Activated CD8-positive, alpha-beta memory T cell treated with anti-CD3 and anti-CD28 coated beads, Interleukin-2, amount 50 U/mL, for 24 hours (primary cell): Measurements from ENCODE around the gene DCC.

Experiments
- DNase-seq: peaks from one replicate; pipeline ENCODE4 v3.0.0-alpha.2; 2020; ENCODE audit errors: extremely low read depth

Gene DCC

GRCh38 chr18:52422985-52423601, 83.1 kb downstream of the DCC start:
- DNase-seq = no peak

DNA sequence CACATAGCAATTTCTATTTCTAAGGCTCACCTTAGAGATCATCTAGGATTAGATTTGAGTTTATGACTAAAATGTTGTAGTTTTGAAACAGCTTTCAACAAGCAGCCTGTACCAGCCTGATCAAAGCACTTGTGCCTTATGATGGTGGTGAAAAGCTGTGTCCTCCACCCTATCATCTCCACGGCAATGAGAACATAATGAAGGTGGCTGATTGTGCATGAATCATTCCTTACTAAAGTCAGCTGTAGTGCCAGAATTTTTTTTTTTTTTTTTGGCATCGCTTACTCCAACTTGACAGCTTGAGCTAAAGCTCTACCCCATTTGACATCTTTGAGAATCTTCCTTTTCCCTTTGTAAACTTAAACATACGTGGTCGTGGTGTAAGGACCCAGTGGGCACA, 86.0 kb downstream of the DCC start:
- DNase-seq = no peak

DNA sequence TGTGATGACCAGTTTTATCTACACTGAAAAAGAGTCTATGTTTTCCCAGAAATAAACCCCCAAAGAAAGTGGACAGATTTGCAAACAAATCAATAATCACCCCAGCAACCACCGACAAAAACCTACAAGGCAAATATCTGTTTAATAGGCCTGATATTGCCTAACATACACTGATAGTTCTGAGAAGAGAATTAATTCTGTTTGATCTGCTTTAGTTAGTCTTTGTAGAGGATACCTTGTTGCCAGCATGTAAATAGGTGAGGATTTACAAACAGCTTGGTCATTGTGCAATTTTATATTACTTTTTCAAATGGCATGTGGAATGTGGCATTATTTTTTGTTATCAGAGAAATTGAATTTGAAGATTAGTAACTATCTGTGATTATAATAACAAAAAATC, 86.5 kb downstream of the DCC start:
- no peak for DNase-seq

DNA sequence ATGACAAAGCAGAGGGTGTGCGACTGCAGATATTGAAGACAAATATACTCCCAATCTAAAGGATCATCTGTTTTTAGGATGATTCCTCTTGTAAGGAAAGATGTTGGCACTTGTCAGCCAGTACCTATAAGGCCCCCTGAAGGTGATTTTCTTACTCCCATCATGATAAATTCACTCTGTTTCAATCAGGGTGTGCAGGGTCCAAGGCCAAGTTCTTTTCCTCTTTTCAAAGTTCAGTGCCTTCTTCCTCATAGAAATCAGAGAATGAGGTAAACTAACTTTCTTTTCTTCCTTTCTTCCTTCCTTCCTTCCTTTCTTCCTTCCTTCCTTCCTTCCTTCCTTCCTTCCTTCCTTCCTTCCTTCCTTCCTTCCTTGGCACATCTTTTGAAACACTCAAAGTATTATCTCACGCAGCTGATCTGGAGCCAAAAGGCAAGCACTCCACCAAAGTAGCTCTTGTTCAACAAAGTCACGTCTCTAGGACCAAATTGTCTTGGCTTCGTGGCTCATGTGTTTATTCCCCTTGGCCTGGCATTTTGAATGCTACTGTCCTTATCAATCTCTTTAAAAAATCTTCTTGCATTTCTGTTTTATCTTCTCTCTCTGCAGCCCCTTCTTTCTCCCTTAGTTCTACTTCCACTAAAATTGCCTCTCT, 87.7 kb downstream of the DCC start:
- DNase-seq = no peak

DNA sequence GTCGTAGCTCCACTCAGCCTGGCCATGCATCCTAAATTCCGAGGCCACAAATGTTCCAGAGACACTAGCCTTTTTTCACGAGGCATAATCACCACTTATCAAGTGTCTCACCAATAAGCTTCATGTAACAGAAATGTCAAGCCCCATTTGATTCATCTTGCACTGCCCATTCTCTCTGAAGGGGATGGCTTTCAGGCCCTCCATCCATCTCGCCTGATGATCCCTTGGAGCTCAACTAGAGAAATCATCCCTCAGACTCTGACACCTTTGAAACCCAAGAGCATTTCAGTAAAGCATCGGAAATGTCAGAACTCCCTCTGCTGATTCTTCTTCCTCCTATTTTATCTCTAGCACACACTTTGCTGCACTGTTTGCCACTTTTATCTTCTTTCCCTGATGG, 91.7 kb downstream of the DCC start:
- DNase-seq = no peak

DNA sequence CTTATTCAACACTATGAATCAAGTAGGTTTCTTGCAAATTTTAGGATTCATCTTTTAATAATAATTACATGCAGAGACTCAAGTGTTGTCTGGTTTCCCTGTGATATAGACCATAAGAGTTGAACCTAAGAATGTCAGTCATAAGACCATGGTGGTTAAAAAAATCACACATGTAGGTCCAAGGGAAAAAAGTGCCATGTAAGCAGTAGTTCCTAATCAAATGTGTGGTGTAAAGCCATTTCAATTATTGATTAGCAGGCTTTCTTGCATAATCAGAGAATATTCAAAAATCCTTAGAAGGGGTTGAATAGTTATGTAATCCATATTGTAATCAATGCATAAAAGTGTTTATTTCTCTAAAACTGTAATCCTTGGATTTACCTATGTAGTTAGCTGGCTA, 93.8 kb downstream of the DCC start:
- no peak for DNase-seq

- DNase-seq = no peak
Measured at GRCh38 chr18:52435301-52435700, 95.3 kb downstream of the DCC start.

DNA sequence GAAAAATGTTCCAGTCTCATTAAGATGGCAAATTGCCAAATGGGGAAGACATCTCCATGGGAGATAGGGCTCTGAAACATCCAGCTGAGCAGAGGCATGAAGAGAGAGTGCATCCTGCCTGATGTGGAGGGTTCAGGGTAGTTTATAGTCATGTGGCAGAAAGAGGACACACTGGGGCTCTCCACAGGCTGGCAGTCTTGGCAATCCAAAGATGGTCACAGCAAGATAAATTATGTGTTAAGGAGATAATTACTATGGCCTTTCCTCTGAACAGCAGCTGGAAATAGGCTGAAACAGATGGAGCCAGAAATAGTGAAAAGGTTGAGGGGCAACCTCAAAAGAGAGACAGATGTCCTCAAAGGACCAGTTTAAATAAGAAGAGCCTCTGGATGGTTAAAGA, 97.2 kb downstream of the DCC start:
- DNase-seq = no peak

GRCh38 chr18:52439457-52439856, 99.5 kb downstream of the DCC start:
- DNase-seq = no peak

GRCh38 chr18:52441794-52442193, 101.8 kb downstream of the DCC start:
- no peak for DNase-seq

DNA sequence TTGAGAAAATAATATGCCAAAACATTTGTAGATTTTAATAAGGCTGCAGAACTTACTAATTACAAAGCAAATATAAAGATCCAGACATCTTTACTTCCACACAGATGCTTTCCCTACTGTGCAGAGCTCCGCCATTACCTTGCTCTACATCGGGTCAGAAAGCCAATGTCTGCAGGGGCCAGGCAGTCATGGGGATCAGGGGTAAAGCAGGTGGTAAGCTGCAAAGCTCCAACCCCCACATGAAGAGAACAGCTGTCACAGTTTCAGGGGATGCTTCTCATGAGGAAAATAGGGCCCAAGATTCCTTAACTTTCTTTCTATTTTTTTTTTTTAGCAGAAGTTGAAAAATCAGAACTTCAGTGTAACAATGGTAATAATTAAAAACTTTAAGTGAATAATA, 102.7 kb downstream of the DCC start:
- DNase-seq = no peak

GRCh38 chr18:52451256-52451655, 111.3 kb downstream of the DCC start:
- DNase-seq = no peak

DNA sequence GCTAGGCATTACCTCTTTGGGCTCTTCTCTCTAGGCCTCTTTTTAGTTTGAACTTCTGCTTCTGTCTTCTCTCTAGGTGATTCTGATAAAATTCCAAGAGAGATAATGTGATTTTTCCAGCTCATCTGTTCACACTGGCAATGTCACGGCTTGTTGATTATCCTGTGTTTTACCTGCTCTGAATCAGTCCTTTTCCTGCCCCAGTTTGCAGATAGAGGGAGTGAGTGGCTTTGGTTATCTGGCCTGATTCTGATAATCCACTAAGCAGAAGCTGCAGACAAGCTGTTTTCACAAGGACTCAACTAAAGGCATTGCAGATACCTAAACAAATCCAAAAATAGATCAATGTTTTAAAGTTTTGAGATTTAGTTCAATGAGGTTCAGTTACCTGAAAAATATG, 111.9 kb downstream of the DCC start:
- no peak for DNase-seq

DNA sequence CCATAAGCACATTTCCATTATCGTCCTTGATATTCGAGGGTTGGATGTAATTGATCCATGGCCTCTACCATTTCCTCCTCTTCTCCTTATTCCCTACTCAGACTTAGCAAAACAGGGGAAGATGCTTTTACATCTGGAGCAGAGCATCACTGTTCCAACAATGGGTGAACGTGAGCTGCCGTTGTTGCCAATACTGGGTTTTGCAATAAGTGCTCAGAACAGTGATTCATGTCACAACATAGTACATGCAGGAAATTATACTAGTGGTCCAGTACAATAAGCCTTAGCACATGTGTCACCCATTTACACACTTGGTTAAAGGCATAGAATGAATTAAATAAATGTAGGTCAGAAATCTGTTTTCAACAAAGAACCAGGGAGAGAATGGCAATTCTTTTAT, 112.4 kb downstream of the DCC start:
- no peak for DNase-seq

DNA sequence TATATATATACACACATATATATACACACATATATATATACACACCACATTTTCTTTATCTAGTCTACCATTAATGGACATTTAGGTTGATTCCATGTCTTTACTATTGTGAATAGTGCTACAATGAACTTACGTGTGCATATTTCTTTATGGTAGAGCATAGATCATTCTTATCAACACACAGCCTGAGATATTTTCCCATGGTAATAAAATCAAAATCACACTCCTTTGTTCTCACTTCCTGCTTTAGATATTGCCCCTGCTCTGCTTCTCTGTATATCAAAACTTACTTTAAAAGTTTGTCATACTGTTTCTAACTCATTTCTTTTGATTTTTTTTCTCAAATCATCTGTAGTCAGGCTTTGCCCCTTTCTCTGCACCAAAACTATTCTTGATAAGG, 119.9 kb downstream of the DCC start:
- DNase-seq = no peak

DNA sequence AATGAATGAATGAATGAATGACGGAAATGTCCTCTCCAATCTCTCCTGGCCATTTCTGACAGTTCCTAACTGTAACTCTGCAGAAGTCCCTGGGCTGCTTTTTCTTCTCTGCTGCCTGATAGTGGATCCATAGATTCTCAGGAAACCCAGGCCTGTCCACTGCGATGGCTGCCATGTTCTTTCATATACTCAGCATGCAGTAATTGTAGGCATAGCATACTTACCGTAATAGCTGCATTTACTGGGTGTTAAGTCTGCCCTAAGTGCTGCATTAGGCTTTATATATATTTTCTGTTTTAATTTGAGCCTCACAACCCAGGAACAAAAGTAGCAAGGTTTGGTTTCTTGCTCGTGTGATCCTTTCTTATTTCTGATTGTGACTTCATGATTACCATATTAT, 122.9 kb downstream of the DCC start:
- DNase-seq = no peak

DNA sequence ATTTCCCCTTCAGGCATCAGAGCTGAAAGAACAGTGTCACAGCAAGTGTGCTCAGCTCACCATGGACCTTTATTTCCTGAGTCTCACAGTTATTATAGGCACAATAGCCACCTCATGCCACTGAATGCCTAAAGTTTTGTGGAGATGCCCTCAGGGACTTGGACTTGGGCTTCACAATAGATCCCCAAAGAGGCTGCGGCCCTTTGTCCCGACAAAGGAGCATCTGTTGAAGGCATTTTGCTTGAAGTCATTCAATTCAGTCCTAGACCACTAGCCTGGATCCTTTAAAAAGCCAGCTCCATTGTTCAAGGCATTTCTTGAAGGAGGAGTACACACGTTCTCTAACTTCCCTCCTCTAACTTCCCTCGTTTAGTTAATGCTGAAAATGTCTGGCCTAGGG, 125.4 kb downstream of the DCC start:
- no peak for DNase-seq

DNA sequence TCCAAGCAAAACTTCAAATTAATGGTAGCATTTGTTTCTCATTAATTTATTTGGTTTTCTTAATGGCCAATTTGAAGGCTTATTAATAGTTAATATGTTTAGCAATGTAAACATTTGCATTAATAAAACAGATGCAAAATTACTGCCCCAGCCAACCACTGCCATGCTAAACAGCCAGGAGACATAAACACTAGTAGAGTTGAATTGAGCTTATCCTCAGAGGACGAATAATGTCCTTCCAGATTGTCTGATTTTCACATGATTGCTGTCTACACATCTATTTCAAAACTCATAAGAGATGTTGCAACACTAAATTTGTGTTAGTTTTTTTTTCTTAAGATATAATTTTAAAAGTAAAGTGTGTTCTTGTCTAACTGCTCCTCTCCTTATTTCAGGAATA, 128.5 kb downstream of the DCC start:
- no peak for DNase-seq

DNA sequence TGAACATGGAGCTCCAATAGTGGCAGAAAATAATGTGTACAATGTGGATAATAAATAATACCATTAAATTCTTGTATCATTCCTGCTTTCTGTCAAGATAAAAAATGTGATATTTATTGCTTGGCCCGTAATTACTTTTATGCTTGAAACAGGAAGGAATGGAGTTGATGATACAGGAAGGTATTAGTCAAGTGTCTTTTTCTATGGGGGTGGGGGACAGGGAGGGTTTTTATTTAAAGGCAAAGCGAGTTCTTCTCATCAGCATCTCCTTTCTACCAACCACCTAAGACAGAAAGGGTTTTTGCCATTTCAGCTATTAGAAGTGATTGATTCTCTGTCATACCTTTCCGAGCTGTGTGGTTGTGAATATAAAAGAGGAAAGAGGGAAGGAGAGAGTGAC, 135.3 kb downstream of the DCC start:
- DNase-seq = no peak

DNA sequence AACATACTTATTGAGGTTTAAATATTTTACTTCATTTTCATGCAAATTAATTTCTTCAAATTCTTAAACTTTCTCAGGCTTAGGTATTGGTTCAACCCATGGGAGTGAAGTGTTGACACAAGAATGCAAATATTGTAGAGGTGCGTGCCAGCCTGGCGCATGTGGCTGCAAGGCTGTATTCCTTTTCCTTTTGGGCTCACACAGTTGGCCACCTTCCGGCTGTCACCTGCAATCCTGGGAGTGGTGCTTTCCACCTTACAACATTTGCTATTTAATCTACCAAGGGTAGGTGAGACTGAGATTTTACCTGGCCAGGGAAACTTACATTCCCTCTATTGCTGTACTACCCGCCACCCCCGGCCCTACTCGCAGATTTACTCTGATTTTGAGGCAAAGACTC, 141.1 kb downstream of the DCC start:
- DNase-seq = no peak

DNA sequence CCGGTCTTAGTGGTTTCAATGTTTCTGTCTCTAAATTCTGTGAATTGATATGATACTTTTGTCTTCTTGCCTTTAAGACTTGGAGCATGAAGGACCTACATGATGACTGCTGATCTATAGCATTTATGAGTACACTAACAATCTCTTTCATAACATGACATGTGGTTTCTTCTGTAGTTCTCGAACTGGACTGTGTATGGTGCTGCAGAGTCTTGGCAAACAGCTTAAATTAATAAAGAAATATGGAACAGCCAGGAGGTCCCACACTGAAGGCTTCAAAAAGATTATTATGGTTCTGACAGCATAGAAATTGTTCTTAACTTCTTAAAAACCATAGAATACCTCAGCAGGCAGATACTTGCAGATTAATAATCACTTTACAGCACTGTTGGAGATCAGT, 145.0 kb downstream of the DCC start:
- DNase-seq = no peak

- DNase-seq = no peak
Measured at GRCh38 chr18:52486052-52486451, 146.1 kb downstream of the DCC start.

- DNase-seq = no peak
Measured at GRCh38 chr18:52489396-52490306, 149.7 kb downstream of the DCC start.
